Thyroid gland (tissue), 4 donors: ENCODE measurements around the gene VWA3A.

Source experiments
- POLR2A ChIP-seq, 2 donors: fragments of 450-650 bp; IDR thresholded peaks; one replicate each; pipeline ENCODE4 v1.6.1; 2017; ENCODE audit warnings: antibody characterized with exemption in 2 of 2, mild to moderate bottlenecking in 2 of 2, moderate library complexity in 1 of 2
- TF ChIP-seq, protein P1 (sequence below), 6 experiments: fragments of 200-600 bp in 3 of 6; fragments of 450-650 bp in 3 of 6; sonication (generic) in 3 of 6; IDR thresholded peaks; one replicate each; pipeline ENCODE4 v1.5.1; 2016 to 2019; ENCODE audit warnings: antibody characterized with exemption in 6 of 6, mild to moderate bottlenecking in 2 of 6, inconsistent platforms in 1 of 6, moderate library complexity in 1 of 6

DNA sequence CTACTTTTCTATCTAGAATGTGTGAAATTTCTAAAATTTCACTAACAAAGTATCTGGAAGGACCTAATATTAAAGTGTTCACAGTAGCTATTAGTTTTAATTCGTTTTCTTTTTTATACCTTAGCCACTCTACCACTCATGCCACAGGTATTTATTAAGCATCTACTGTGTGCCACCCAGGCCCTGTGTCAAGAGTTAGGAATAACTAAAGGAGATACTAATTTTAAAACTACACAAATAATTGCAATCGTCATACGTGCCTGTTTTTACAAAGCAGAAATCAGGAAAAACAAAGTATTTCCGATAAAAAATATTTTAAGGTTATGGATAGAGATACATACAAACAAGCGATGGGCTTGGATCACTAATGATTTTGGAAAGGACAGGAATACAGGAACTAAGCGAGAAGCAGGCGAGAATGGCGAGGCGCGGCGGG lies 113.3 kb downstream of the VWA3A start:
- TF ChIP-seq, protein P1, sequence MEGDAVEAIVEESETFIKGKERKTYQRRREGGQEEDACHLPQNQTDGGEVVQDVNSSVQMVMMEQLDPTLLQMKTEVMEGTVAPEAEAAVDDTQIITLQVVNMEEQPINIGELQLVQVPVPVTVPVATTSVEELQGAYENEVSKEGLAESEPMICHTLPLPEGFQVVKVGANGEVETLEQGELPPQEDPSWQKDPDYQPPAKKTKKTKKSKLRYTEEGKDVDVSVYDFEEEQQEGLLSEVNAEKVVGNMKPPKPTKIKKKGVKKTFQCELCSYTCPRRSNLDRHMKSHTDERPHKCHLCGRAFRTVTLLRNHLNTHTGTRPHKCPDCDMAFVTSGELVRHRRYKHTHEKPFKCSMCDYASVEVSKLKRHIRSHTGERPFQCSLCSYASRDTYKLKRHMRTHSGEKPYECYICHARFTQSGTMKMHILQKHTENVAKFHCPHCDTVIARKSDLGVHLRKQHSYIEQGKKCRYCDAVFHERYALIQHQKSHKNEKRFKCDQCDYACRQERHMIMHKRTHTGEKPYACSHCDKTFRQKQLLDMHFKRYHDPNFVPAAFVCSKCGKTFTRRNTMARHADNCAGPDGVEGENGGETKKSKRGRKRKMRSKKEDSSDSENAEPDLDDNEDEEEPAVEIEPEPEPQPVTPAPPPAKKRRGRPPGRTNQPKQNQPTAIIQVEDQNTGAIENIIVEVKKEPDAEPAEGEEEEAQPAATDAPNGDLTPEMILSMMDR (IDR thresholded peaks at IDR 0.05), result no peak
- TF ChIP-seq POLR2A (IDR thresholded peaks at IDR 0.05), result no peak
